B cell (primary cell): ENCODE measurements around the gene WWTR1. TPM values are rescaled to one million over a fixed set of nuclear protein-coding genes. Genes with fewer than 3 reads are reported as not detected.

Experiments
- ATAC-seq: fragments of 200-7000 bp; cut with Tn5 transposase; one replicate; pipeline ENCODE4 v1.10.0; 2021; ENCODE audit warnings: low read depth, mild to moderate bottlenecking, moderate number of reproducible peaks, moderate library complexity
- CTCF ChIA-PET: fragments of 350-600 bp; sonication (Branson Sonifier 250); formaldehyde crosslinking; loops from one replicate; lab custom pipeline; 2021; ENCODE audit warnings: antibody characterized with exemption, inconsistent platforms; lab: Charles Lee
- POLR2A ChIA-PET: fragments of 350-600 bp; sonication (Branson Sonifier 250); formaldehyde crosslinking; loops from one replicate; lab custom pipeline; 2021; ENCODE audit warnings: antibody characterized with exemption; lab: Charles Lee
- DNase-seq: peaks from one replicate; pipeline ENCODE4 v3.0.0; 2013
- H2AFZ ChIP-seq: 2 replicates; pipeline ENCODE4 v1.6.1; 2012; ENCODE audit warnings: mild to moderate bottlenecking, low read depth, low read length; ENCODE audit not compliant: insufficient read depth, poor library complexity, severe bottlenecking
- H3K27ac ChIP-seq, 2 donors: 1 replicate in 1 of 2; 2 replicates in 1 of 2; pipeline ENCODE4 v1.5.1; 2012 to 2013; ENCODE audit warnings: low read length in 2 of 2, mild to moderate bottlenecking in 2 of 2, moderate library complexity in 1 of 2
- H3K27me3 ChIP-seq, 4 experiments: fragments of 200-600 bp in 1 of 4; sonication (generic) in 1 of 4; replicated peaks in 1 of 4; 1 replicate in 2 of 4; 2 replicates in 2 of 4; pipeline versions ENCODE4 v1.6.1 to v1.7.0; 2013 to 2016; ENCODE audit warnings: low read length in 3 of 4, mild to moderate bottlenecking in 2 of 4, mixed read lengths in 1 of 4, moderate library complexity in 1 of 4; ENCODE audit not compliant: insufficient read depth in 4 of 4, control insufficient read depth in 3 of 4; ENCODE audit errors: control extremely low read depth in 1 of 4
- H3K36me3 ChIP-seq, 2 experiments: replicated peaks in 1 of 2; 1 replicate in 1 of 2; 2 replicates in 1 of 2; pipeline versions ENCODE4 v1.6.1 to v1.7.1; 2013; ENCODE audit warnings: low read length in 1 of 2; ENCODE audit not compliant: insufficient read depth in 2 of 2, control insufficient read depth in 1 of 2; ENCODE audit errors: control extremely low read depth in 1 of 2, extremely low read depth in 1 of 2
- H3K4me1 ChIP-seq, 2 donors: fragments of 200-600 bp in 1 of 2; sonication (generic) in 1 of 2; 1 replicate in 1 of 2; 2 replicates in 1 of 2; pipeline versions ENCODE4 v1.5.1 to v1.6.1; 2013 to 2017; ENCODE audit warnings: low read length in 2 of 2; ENCODE audit not compliant: control insufficient read depth in 2 of 2, insufficient read depth in 2 of 2
- H3K4me2 ChIP-seq: replicated peaks from 2 replicates; pipeline ENCODE3; 2012; ENCODE audit warnings: mild to moderate bottlenecking, low read depth, low read length; ENCODE audit not compliant: poor library complexity, severe bottlenecking
- H3K4me3 ChIP-seq, 5 experiments: fragments of 200-600 bp in 1 of 5; sonication (generic) in 1 of 5; 1 replicate in 3 of 5; 2 replicates in 2 of 5; pipeline versions ENCODE4 v1.5.1 to v1.7.0; 2011 to 2016; ENCODE audit warnings: low read length in 4 of 5, mild to moderate bottlenecking in 4 of 5, low read depth in 2 of 5, control low read depth in 1 of 5, moderate library complexity in 1 of 5; ENCODE audit not compliant: insufficient read depth in 1 of 5; ENCODE audit errors: control extremely low read depth in 1 of 5, extremely low read depth in 1 of 5
- H3K79me2 ChIP-seq: fragments of 200-600 bp; sonication (generic); one replicate; pipeline ENCODE4 v1.6.0; 2016; ENCODE audit warnings: low read length; ENCODE audit not compliant: control insufficient read depth, insufficient read depth
- H3K9ac ChIP-seq: fragments of 200-600 bp; sonication (generic); 2 replicates; pipeline ENCODE4 v1.6.1; 2017; ENCODE audit warnings: mild to moderate bottlenecking, low read length, moderate library complexity
- H3K9me3 ChIP-seq, 3 donors: one replicate each; pipeline versions ENCODE4 v1.6.1 to v1.7.1; 2013; ENCODE audit warnings: low read length in 2 of 3; ENCODE audit not compliant: control insufficient read depth in 2 of 3, insufficient read depth in 1 of 3; ENCODE audit errors: control extremely low read depth in 1 of 3
- H4K20me1 ChIP-seq: 2 replicates; pipeline ENCODE4 v1.6.0; 2012; ENCODE audit warnings: mild to moderate bottlenecking, low read length; ENCODE audit not compliant: insufficient read depth, control insufficient read depth, poor library complexity, severe bottlenecking
- H3K27ac Mint-ChIP-seq: one replicate; pipeline ENCODE4 v1.8.0; 2021; ENCODE audit warnings: mixed read lengths
- H3K27me3 Mint-ChIP-seq: one replicate; pipeline ENCODE4 v1.8.0; 2021; ENCODE audit warnings: mixed read lengths
- H3K4me1 Mint-ChIP-seq: one replicate; pipeline ENCODE4 v1.8.0; 2021; ENCODE audit warnings: mixed read lengths
- H3K4me3 Mint-ChIP-seq: one replicate; pipeline ENCODE4 v1.8.0; 2021; ENCODE audit warnings: mixed read lengths
- H3K9me3 Mint-ChIP-seq: one replicate; pipeline ENCODE4 v1.8.0; 2022; ENCODE audit warnings: mixed read lengths; ENCODE audit not compliant: insufficient read depth
- CTCF ChIP-seq: fragments of 200-600 bp; IDR thresholded peaks from one replicate; pipeline ENCODE4 v1.8.0; 2022; ENCODE audit warnings: antibody characterized with exemption, mild to moderate bottlenecking
- EZH2 ChIP-seq: IDR thresholded peaks from 2 replicates; pipeline ENCODE4 v1.6.1; 2012; ENCODE audit warnings: borderline replicate concordance, low read depth, mild to moderate bottlenecking, moderate library complexity, low read length; ENCODE audit not compliant: insufficient read depth, poor library complexity, severe bottlenecking
- WGBS: methylation state at CpG from one replicate; pipeline ENCODE4 v1.1.5; 2013; ENCODE audit warnings: missing lambda C conversion rate; ENCODE audit not compliant: insufficient coverage; 5-methylcytosine and 5-hydroxymethylcytosine counted together
- intact Hi-C: fragments of 100-400 bp; cut with micrococcal nuclease; formaldehyde crosslinking; loops from one replicate; pipeline ENCODE4 v1.10.0; 2022
- polyA plus RNA-seq: library from polyadenylated mRNA; depleted of rRNA; stranded (reverse); fragments of >200 nt; gene quantifications from 2 replicates; pipeline ENCODE4 v1.2.3, GENCODE V29; 2012
- total RNA-seq, 2 donors: library from RNA; stranded (reverse); fragments of 120-200 nt in 1 of 2; gene quantifications; 1 replicate in 1 of 2; 2 replicates in 1 of 2; pipeline versions ENCODE4 v1.2.3 to v1.2.4, GENCODE V29; 2013 to 2022

Gene WWTR1
- total and polyA plus RNA-seq, 2 donors (not counting 1 experiment from before 2014, with no cell fraction given) = 0.79 to 2.3 TPM

GRCh38 chr3:149582395-149582794, 75.4 kb downstream of the WWTR1 start:
- no peak overlapping the region for H3K4me3 ChIP-seq
- H3K27me3 ChIP-seq = no peaks in the 10 kb centered on the region
- peaks cover 10% of the 10 kb centered on the region for H3K27me3 Mint-ChIP-seq
- no peak overlapping the region for H3K9ac ChIP-seq
- H3K4me1 Mint-ChIP-seq = peaks cover 3% of the 10 kb centered on the region
- no peak overlapping the region for H3K4me2 ChIP-seq
- H3K36me3 ChIP-seq = no peaks in the 10 kb centered on the region
- H4K20me1 ChIP-seq = no peaks in the 10 kb centered on the region
- DNase-seq (no peak), ATAC-seq (no peak)
- intact Hi-C loops = no loop called here
- H3K27ac Mint-ChIP-seq = no peak overlapping the region
- ChIA-PET CTCF (no interaction called here), POLR2A (no interaction called here)
- H3K9me3 Mint-ChIP-seq = no peaks in the 10 kb centered on the region
- TF ChIP-seq EZH2 (no peak), CTCF (no peak)
- H3K27ac ChIP-seq = no peak overlapping the region
- WGBS = 90% methylated on average over 2 of the region's 7 CpGs
- H3K4me3 Mint-ChIP-seq = no peak overlapping the region
- no peak overlapping the region for H2AFZ ChIP-seq
- no peaks in the 10 kb centered on the region for H3K79me2 ChIP-seq
- H3K9me3 ChIP-seq = no peaks in the 10 kb centered on the region
- H3K4me1 ChIP-seq = no peaks in the 10 kb centered on the region

- intact Hi-C loops = no loop called here
- no peak overlapping the region for H3K4me2 ChIP-seq
- no peak for DNase-seq
- ChIA-PET POLR2A (no interaction called here), CTCF (no interaction called here)
- no peaks in the 10 kb centered on the region for H4K20me1 ChIP-seq
- no peak for ATAC-seq
- H3K4me3 Mint-ChIP-seq = no peak overlapping the region
- peaks cover 3% of the 10 kb centered on the region for H3K4me1 Mint-ChIP-seq
- H3K4me3 ChIP-seq = no peak overlapping the region
- H3K27ac Mint-ChIP-seq = no peak overlapping the region
- H3K79me2 ChIP-seq = no peaks in the 10 kb centered on the region
- no peaks in the 10 kb centered on the region for H3K9me3 Mint-ChIP-seq
- TF ChIP-seq CTCF (no peak), EZH2 (no peak)
- no peak overlapping the region for H2AFZ ChIP-seq
- H3K36me3 ChIP-seq = no peaks in the 10 kb centered on the region
- no peak overlapping the region for H3K9ac ChIP-seq
- H3K27me3 Mint-ChIP-seq = peaks cover 8% of the 10 kb centered on the region
- no peak overlapping the region for H3K27ac ChIP-seq
- WGBS = 47% methylated on average over 6 of the region's 8 CpGs
- no peaks in the 10 kb centered on the region for H3K4me1 ChIP-seq
- H3K27me3 ChIP-seq = no peaks in the 10 kb centered on the region
- no peaks in the 10 kb centered on the region for H3K9me3 ChIP-seq
Observed at GRCh38 chr3:149581681-149582370, 76.0 kb downstream of the WWTR1 start.
